ENCODE data around the gene CMAS.

The CMAS gene

DNA sequence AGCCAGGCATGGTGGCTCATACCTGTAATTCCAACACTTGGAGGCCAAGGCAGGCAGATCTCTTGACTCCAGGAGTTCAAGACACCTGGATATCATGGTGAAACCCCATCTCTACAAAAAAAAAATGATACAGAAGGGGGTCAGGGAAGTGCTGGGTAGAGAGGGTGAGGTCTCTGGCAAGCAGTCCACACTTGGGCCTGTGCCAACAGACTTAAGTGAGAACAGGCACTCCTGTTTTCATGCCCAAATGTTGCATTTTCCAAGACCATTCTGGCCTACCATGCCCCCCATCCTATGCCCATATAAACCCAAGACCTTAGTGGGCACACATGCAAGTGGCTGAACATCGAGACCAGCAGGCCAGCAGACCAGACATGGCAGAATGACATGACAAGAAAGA lies 16.0 kb upstream of the CMAS start:
- no peak for DNase-seq (ENCODE audit: low read depth)
- H3K4me3 ChIP-seq (ENCODE audit: low read depth, low read length): no peak overlapping the region
- TF ChIP-seq POLR2A (IDR thresholded peaks at IDR 0.05; ENCODE audit: extremely low read depth, insufficient read length): no peak

- no peak overlapping the region for H3K4me3 ChIP-seq (ENCODE audit: low read depth, low read length)
- DNase-seq (ENCODE audit: low read depth): no peak
- TF ChIP-seq MYC (IDR thresholded peaks at IDR 0.05; ENCODE audit: low read depth, low read length): no peak
- TF ChIP-seq, protein P1, sequence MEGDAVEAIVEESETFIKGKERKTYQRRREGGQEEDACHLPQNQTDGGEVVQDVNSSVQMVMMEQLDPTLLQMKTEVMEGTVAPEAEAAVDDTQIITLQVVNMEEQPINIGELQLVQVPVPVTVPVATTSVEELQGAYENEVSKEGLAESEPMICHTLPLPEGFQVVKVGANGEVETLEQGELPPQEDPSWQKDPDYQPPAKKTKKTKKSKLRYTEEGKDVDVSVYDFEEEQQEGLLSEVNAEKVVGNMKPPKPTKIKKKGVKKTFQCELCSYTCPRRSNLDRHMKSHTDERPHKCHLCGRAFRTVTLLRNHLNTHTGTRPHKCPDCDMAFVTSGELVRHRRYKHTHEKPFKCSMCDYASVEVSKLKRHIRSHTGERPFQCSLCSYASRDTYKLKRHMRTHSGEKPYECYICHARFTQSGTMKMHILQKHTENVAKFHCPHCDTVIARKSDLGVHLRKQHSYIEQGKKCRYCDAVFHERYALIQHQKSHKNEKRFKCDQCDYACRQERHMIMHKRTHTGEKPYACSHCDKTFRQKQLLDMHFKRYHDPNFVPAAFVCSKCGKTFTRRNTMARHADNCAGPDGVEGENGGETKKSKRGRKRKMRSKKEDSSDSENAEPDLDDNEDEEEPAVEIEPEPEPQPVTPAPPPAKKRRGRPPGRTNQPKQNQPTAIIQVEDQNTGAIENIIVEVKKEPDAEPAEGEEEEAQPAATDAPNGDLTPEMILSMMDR (IDR thresholded peaks at IDR 0.05; ENCODE audit: low read depth, low read length): no peak
- no peak for TF ChIP-seq POLR2A (IDR thresholded peaks at IDR 0.05; ENCODE audit: extremely low read depth, insufficient read length)
- TF ChIP-seq MAX (IDR thresholded peaks at IDR 0.05; ENCODE audit: low read depth, low read length): no peak
Measured at GRCh38 chr12:22032732-22033131, 13.3 kb upstream of the CMAS start.

DNA sequence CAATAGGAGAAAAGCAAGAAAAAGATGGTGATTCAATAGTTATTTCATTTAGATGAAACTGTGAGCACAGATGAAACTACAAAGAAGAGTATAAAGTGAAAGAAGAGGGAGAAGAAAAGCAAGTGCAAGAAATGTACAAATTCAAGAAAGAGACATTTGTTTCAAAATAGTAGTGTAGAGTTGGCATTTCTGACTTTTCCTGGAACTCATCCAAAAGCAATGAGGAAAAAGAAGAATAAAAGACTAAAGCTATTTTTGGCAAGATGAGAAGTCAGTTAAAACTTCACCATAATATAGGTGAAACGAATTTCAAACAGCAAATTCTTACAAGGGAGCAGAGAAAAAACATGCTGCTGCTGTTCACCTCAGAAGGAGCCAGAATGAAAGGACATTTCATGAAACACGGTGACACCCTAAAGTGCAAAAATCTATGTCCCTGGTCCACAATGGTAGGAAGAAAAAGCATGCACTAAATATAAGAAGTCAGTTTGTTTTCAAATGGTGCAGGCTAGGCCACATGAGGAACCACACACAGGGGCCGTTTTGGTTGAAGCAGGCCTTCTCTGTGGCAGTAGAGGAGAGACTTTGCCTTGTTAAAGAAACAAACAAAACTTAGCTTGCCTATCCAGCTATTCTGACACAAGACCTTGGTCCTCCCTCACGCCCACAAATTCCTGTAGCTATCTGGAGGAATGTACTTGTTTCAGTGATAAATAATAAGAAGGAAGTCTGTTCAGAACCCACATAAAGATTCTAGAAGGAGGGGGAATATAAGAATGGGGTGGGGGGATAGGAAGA lies 11.1 kb upstream of the CMAS start:
- TF ChIP-seq, protein P1 (IDR thresholded peaks at IDR 0.05; ENCODE audit: low read depth, low read length): no peak
- no peak for TF ChIP-seq MYC (IDR thresholded peaks at IDR 0.05; ENCODE audit: low read depth, low read length)
- TF ChIP-seq POLR2A (IDR thresholded peaks at IDR 0.05; ENCODE audit: extremely low read depth, insufficient read length): no peak
- TF ChIP-seq MAX (IDR thresholded peaks at IDR 0.05; ENCODE audit: low read depth, low read length): no peak
- no peak overlapping the region for H3K4me3 ChIP-seq (ENCODE audit: low read depth, low read length)
- no peak for DNase-seq (ENCODE audit: low read depth)

DNA sequence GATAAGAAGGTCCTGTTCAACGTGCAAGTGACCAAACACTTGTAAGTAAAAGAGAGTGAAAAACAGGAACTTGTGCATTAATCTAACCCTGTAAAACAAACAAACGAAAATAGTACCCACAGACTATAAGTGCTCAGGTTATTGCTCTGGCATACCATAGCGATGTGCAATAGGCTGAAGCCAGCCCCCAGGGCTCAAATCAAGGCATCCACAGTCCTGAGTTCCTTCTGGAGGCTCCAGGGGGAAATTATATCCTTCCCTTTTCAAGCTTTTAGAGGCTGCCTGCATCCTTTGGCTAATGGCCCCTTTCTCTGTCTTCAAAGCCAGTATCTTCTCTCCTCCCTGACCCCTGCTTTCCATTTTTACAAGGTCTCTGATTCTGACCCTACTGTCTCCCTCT lies 8.1 kb upstream of the CMAS start:
- H3K4me3 ChIP-seq (ENCODE audit: low read depth, low read length): no peak overlapping the region
- TF ChIP-seq, protein P1 (IDR thresholded peaks at IDR 0.05; ENCODE audit: low read depth, low read length): no peak
- TF ChIP-seq MAX (IDR thresholded peaks at IDR 0.05; ENCODE audit: low read depth, low read length) (no peak), MYC (IDR thresholded peaks at IDR 0.05; ENCODE audit: low read depth, low read length) (no peak), POLR2A (IDR thresholded peaks at IDR 0.05; ENCODE audit: extremely low read depth, insufficient read length) (no peak)
- no peak for DNase-seq (ENCODE audit: low read depth)

DNA sequence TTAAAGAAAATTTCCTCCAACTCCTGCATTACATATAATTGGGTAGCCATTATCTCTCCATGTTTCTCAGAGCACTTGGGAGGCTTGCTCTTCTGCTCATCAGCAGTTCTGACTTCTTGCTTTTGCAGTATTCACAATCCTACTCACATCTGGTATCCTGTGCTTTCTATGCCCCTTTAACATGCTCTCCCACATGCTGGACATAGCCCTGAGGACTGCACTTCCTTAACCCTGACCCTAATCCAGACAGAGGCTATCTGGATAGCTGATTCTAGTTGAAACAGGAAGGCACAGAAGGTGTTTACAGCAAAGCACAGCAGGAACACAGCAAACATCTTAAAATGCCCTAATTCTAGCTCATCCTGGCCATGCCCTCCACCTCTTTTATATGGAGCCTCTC lies 7.3 kb upstream of the CMAS start:
- no peak for TF ChIP-seq MYC (IDR thresholded peaks at IDR 0.05; ENCODE audit: low read depth, low read length)
- TF ChIP-seq POLR2A (IDR thresholded peaks at IDR 0.05; ENCODE audit: extremely low read depth, insufficient read length): no peak
- no peak for TF ChIP-seq MAX (IDR thresholded peaks at IDR 0.05; ENCODE audit: low read depth, low read length)
- TF ChIP-seq, protein P1 (IDR thresholded peaks at IDR 0.05; ENCODE audit: low read depth, low read length): no peak
- no peak overlapping the region for H3K4me3 ChIP-seq (ENCODE audit: low read depth, low read length)
- DNase-seq (ENCODE audit: low read depth): no peak

GRCh38 chr12:22039361-22039760 lies 6.7 kb upstream of the CMAS start:
- TF ChIP-seq, protein P1 (IDR thresholded peaks at IDR 0.05; ENCODE audit: low read depth, low read length): no peak
- TF ChIP-seq POLR2A (IDR thresholded peaks at IDR 0.05; ENCODE audit: extremely low read depth, insufficient read length): no peak
- no peak for TF ChIP-seq MAX (IDR thresholded peaks at IDR 0.05; ENCODE audit: low read depth, low read length)
- no peak for TF ChIP-seq MYC (IDR thresholded peaks at IDR 0.05; ENCODE audit: low read depth, low read length)
- H3K4me3 ChIP-seq (ENCODE audit: low read depth, low read length): no peak overlapping the region
- DNase-seq (ENCODE audit: low read depth): no peak

Measured in NB4 (cell line).